K562 (cell line): ENCODE measurements around the gene PRKCB. TPM values are rescaled to one million over a fixed set of nuclear protein-coding genes. Genes with fewer than 3 reads are reported as not detected.

Source experiments
- ATAC-seq: fragments of 200-7000 bp; cut with Tn5 transposase; 3 replicates; pipeline ENCODE4 v1.9.1; 2020; ENCODE audit warnings: moderate library complexity
- BruUV-seq: library from RNA; stranded (reverse); fragments of 400-500 nt; replicated peaks from 2 replicates; lab custom pipeline; 2021; lab: Mats Ljungman, UMichigan
- CTCF ChIA-PET: fragments of 300-600 bp; formaldehyde crosslinking; extraction: SDS; loops from one replicate; lab custom pipeline; 2021; ENCODE audit warnings: low intra/inter-chr PET ratio; lab: Yijun Ruan, JAX
- POLR2A ChIA-PET: fragments of 300-600, 350-650 bp; sonication (Branson Sonifier 250); formaldehyde crosslinking; extraction: SDS; loops from one replicate; lab custom pipeline; 2021; ENCODE audit warnings: antibody characterized with exemption, inconsistent platforms; lab: Yijun Ruan, JAX
- DNase-seq, 4 experiments: peaks; one replicate each; pipeline versions ENCODE4 v3.0.0 to v3.0.0-alpha.2; 2011 to 2018; ENCODE audit warnings: low spot score in 3 of 4, mixed read lengths in 3 of 4; ENCODE audit errors: extremely low read depth in 1 of 4
- FAIRE-seq: peaks from 2 replicates; lab custom pipeline; 2011; peaks lifted over from hg19 to GRCh38; lab: Jason Lieb, UNC
- H2AFZ ChIP-seq: 2 replicates; pipeline ENCODE4 v1.6.0; 2011; ENCODE audit warnings: low read depth, low read length, control low read depth, inconsistent platforms
- H3K27ac ChIP-seq: fragments of 200-600 bp; 3 replicates; pipeline ENCODE4 v1.8.0; 2011; ENCODE audit warnings: low read depth, mild to moderate bottlenecking, control low read depth, inconsistent platforms, low read length, moderate library complexity, mixed read lengths; ENCODE audit errors: extremely low read depth
- H3K27me3 ChIP-seq, 2 experiments: fragments of 300-600 bp in 1 of 2; 2 replicates in 1 of 2; 3 replicates in 1 of 2; pipeline versions ENCODE4 v1.6.0 to v1.8.0; 2011; ENCODE audit warnings: inconsistent platforms in 2 of 2, low read length in 2 of 2, mild to moderate bottlenecking in 1 of 2, mixed read lengths in 1 of 2, moderate library complexity in 1 of 2; ENCODE audit not compliant: control insufficient read depth in 2 of 2, insufficient read depth in 2 of 2
- H3K36me3 ChIP-seq: fragments of 300-600 bp; 3 replicates; pipeline ENCODE4 v1.8.0; 2011; ENCODE audit warnings: mild to moderate bottlenecking, low read length, inconsistent platforms; ENCODE audit not compliant: control insufficient read depth, insufficient read depth
- H3K4me1 ChIP-seq, 2 experiments: fragments of 200-600 bp in 1 of 2; replicated peaks in 1 of 2; 2 replicates in 1 of 2; 3 replicates in 1 of 2; pipeline versions ENCODE4 v1.5.1 to v1.8.0; 2011; ENCODE audit warnings: inconsistent platforms in 2 of 2, low read length in 2 of 2, mild to moderate bottlenecking in 1 of 2, mixed read lengths in 1 of 2, moderate library complexity in 1 of 2; ENCODE audit not compliant: control insufficient read depth in 2 of 2, insufficient read depth in 2 of 2
- H3K4me2 ChIP-seq: 2 replicates; pipeline ENCODE4 v1.6.1; 2011; ENCODE audit warnings: low read length, control low read depth, inconsistent platforms, mixed read lengths; ENCODE audit not compliant: insufficient read depth
- H3K4me3 ChIP-seq: fragments of 200-600 bp; sonication (generic), shearing (Covaris generic); 2 replicates; pipeline ENCODE4 v1.5.1; 2016; ENCODE audit warnings: control low read depth, inconsistent platforms
- H3K79me2 ChIP-seq: fragments of 200-600 bp; 3 replicates; pipeline ENCODE4 v1.8.0; 2011; ENCODE audit warnings: low read length, inconsistent platforms; ENCODE audit not compliant: control insufficient read depth, insufficient read depth
- H3K9ac ChIP-seq, 2 experiments: 2 replicates each; pipeline versions ENCODE4 v1.6.0 to v1.6.1; 2011; ENCODE audit warnings: low read depth in 2 of 2, low read length in 2 of 2, control low read depth in 1 of 2, inconsistent platforms in 1 of 2, mild to moderate bottlenecking in 1 of 2, mixed read lengths in 1 of 2; ENCODE audit not compliant: insufficient read depth in 1 of 2
- H3K9me1 ChIP-seq: one replicate; pipeline ENCODE4 v1.6.0; 2011; ENCODE audit warnings: inconsistent platforms, mild to moderate bottlenecking, low read length, moderate library complexity; ENCODE audit not compliant: control insufficient read depth, insufficient read depth
- H3K9me3 ChIP-seq: replicated peaks from 2 replicates; pipeline ENCODE4 v1.5.1; 2011; ENCODE audit warnings: low read depth, low read length, inconsistent platforms; ENCODE audit not compliant: control insufficient read depth, insufficient read depth
- H4K20me1 ChIP-seq: replicated peaks from 2 replicates; pipeline ENCODE4 v1.6.1; 2011; ENCODE audit warnings: low read length, inconsistent platforms, mixed read lengths; ENCODE audit not compliant: control insufficient read depth, insufficient read depth
- BACH1 ChIP-seq: fragments of 200-800 bp; sonication (Bioruptor generic); IDR thresholded peaks from 2 replicates; pipeline ENCODE4 v1.6.1; 2016; ENCODE audit warnings: missing genetic modification characterization, missing compliant biosample characterization
- JUN ChIP-seq, 2 experiments: sonication (generic) in 1 of 2; formaldehyde crosslinking in 1 of 2; IDR thresholded peaks; 2 replicates each; pipeline versions ENCODE4 v1.6.1 to v1.8.0; 2012 to 2022; ENCODE audit warnings: borderline replicate concordance in 2 of 2, mild to moderate bottlenecking in 2 of 2, improper control_type of control experiment in 1 of 2, low read depth in 1 of 2, low read length in 1 of 2, missing genetic modification reagents in 1 of 2
- L3MBTL2 ChIP-seq: fragments of 450-650 bp; IDR thresholded peaks from 2 replicates; pipeline ENCODE4 v1.6.1; 2016; ENCODE audit warnings: mild to moderate bottlenecking, moderate library complexity
- NEUROD1 ChIP-seq: fragments of 150-350 bp; IDR thresholded peaks from 2 replicates; pipeline ENCODE4 v1.6.1; 2014; ENCODE audit warnings: borderline replicate concordance, low read length, low read depth; ENCODE audit not compliant: partially characterized antibody
- NR2C2 ChIP-seq, 2 experiments: fragments of 200-800 bp in 1 of 2; sonication (Bioruptor generic) in 1 of 2; sonication (generic) in 1 of 2; formaldehyde crosslinking in 1 of 2; IDR thresholded peaks; 2 replicates each; pipeline versions ENCODE4 v1.6.1 to v1.8.0; 2016 to 2022; ENCODE audit warnings: mild to moderate bottlenecking in 1 of 2, missing compliant biosample characterization in 1 of 2, missing genetic modification characterization in 1 of 2, missing genetic modification reagents in 1 of 2
- RAD51 ChIP-seq: fragments of 450-650 bp; IDR thresholded peaks from 2 replicates; pipeline ENCODE4 v1.7.1; 2016; ENCODE audit warnings: low read depth, mild to moderate bottlenecking, borderline replicate concordance
- SIN3A ChIP-seq, 2 experiments: fragments of 150-350 bp in 1 of 2; IDR thresholded peaks; 2 replicates each; pipeline ENCODE4 v1.6.1; 2011 to 2016; ENCODE audit warnings: borderline replicate concordance in 2 of 2, low read depth in 2 of 2, low read length in 2 of 2, mild to moderate bottlenecking in 2 of 2, moderate library complexity in 2 of 2; ENCODE audit not compliant: control insufficient read depth in 1 of 2
- TOE1 ChIP-seq, 2 experiments: fragments of 450-650 bp in 1 of 2; sonication (generic) in 1 of 2; formaldehyde crosslinking in 1 of 2; IDR thresholded peaks; 2 replicates each; pipeline versions ENCODE4 v1.7.1 to v1.8.0; 2016 to 2022; ENCODE audit warnings: borderline replicate concordance in 2 of 2, mild to moderate bottlenecking in 2 of 2, antibody characterized with exemption in 1 of 2, inconsistent platforms in 1 of 2, low read depth in 1 of 2, missing genetic modification reagents in 1 of 2, moderate library complexity in 1 of 2
- ZNF143 ChIP-seq: sonication (generic); formaldehyde crosslinking; IDR thresholded peaks from 2 replicates; pipeline ENCODE4 v1.9.0; 2022; ENCODE audit warnings: mild to moderate bottlenecking, missing genetic modification reagents
- ZNF354B ChIP-seq: fragments of 250-450 bp; sonication (Bioruptor Pico); IDR thresholded peaks from 2 replicates; pipeline ENCODE4 v1.4.0; 2020
- ZNF384 ChIP-seq: IDR thresholded peaks from 2 replicates; pipeline ENCODE4 v1.6.1; 2012; ENCODE audit warnings: low read depth, low read length, improper control_type of control experiment
- WGBS: fragments of 100-300 bp; shearing (Covaris generic); methylation state at CpG from one replicate; pipeline ENCODE4 v1.1.6; 2016; ENCODE audit warnings: low coverage, mixed read lengths; ENCODE audit not compliant: insufficient coverage; ENCODE audit errors: missing lambda C conversion rate; 5-methylcytosine and 5-hydroxymethylcytosine counted together
- in situ Hi-C: fragments of 300-500 bp; cut with MboI; formaldehyde crosslinking; loops from 4 replicates; pipeline ENCODE4 v1.15.0; 2018; ENCODE audit warnings: inconsistent platforms, mixed read lengths
- intact Hi-C: fragments of 100-400 bp; cut with micrococcal nuclease; formaldehyde crosslinking; loops from 2 replicates; pipeline ENCODE4 v1.14.2; 2022
- polyA plus RNA-seq, 8 experiments: library from polyadenylated mRNA; depleted of rRNA in 4 of 8; stranded (reverse) in 5 of 8; unstranded in 3 of 8; fragments of >200 nt; fragmentation: Nextera tagmentation in 2 of 8; fragmentation: Illumina TruSeq in 1 of 8; extraction: Ambion mirVana in 2 of 8; extraction: Trizol in 1 of 8; gene quantifications; 2 replicates each; pipeline versions ENCODE4 v1.2.1 to v1.2.3, GENCODE V29; 2011 to 2014; ENCODE audit warnings: inconsistent platforms in 1 of 8, missing spikeins in 1 of 8
- total RNA-seq, 7 experiments: library from RNA; depleted of rRNA in 6 of 7; stranded (reverse); fragments of >200 nt in 6 of 7; fragmentation: Illumina TruSeq in 2 of 7; extraction: Trizol in 2 of 7; gene quantifications; 2 replicates each; pipeline versions ENCODE4 v1.2.1 to v1.2.3, GENCODE V29; 2011 to 2021; ENCODE audit warnings: low replicate concordance in 1 of 7
- TF ChIP-seq, protein P1 (sequence below): IDR thresholded peaks from 2 replicates; pipeline ENCODE4 v1.6.1; 2012; ENCODE audit warnings: low read depth, low read length, improper control_type of control experiment, borderline replicate concordance
- TF ChIP-seq, protein P2 (sequence below): fragments of 450-650 bp; IDR thresholded peaks from 2 replicates; pipeline ENCODE4 v1.6.1; 2016; ENCODE audit warnings: borderline replicate concordance
- TF ChIP-seq, protein P3 (sequence below): sonication (generic); formaldehyde crosslinking; IDR thresholded peaks from 2 replicates; pipeline ENCODE4 v1.9.0; 2022; ENCODE audit warnings: mild to moderate bottlenecking, missing genetic modification reagents

The PRKCB gene
- total and polyA plus RNA-seq, 9 of the 15 experiments (the other 6 are each of a cell fraction or from before 2014, with no cell fraction given) = 49.9 to 276 (median 148) TPM

DNA sequence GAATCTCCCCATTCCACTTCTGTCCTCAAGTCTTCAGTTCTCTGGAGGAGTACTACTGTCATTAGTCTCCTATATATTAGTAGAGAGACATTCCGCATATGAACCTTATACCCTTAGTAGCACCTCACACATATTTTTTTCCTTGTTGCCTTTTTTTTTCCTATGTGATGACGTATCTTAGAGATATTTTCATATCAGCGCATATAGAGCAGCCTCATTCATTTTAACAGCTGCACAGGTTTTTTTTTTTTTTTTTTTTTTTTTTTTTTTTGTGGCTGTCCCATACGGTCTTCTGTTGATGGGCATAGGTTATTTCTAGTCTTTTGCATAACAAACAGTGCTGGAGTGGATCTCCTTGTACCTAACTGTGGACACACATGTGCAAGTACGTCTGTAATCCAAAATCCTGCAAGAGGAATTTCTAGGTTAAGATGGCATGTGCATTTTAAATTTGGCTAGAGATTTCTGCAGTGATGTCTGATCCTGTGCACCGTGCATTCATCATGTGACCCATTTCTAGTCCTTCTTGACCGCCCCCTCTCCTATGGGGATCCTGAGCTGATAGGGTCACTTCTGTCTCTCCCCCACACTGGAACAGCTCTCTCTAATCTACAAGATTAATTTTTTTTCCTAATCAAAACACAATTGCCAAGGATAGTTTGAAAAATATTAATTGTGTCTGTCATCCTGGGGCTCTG, 64.8 kb downstream of the PRKCB start:
- no peak overlapping the region for H2AFZ ChIP-seq
- H3K27ac ChIP-seq = peak overlapping the region; percentile 98
- peak; percentile 39 to 62 (median 42) for DNase-seq
- ATAC-seq = peak; percentile 47
- no peaks in the 10 kb centered on the region for H3K9me3 ChIP-seq
- H4K20me1 ChIP-seq = no peaks in the 10 kb centered on the region
- 7% methylated on average over 7 of the region's 7 CpGs for WGBS
- H3K4me1 ChIP-seq = peaks cover 15 to 65% of the 10 kb centered on the region in 2 experiments
- peak overlapping the region; percentile 79 to 84; a peak in 3 of 4 replicates for H3K9ac ChIP-seq
- FAIRE-seq = no peak
- no peaks in the 10 kb centered on the region for H3K27me3 ChIP-seq
- peak overlapping the region; percentile 78 for H3K4me2 ChIP-seq
- in situ Hi-C loops (no loop called here), intact Hi-C loops (loop anchor here (5.0 kb wide), 3 partner anchors 63 to 112 kb away; partner anchors contain the start of gene PRKCB)
- H3K79me2 ChIP-seq = peaks cover 91% of the 10 kb centered on the region
- no peaks in the 10 kb centered on the region for H3K9me1 ChIP-seq
- BruUV-seq = no TSS peak
- ChIA-PET POLR2A (interaction anchor here (0.5 to 4.8 kb wide), 8 partner anchors 8 to 242 kb away, joined by 3 to 27 read pairs (median 4); no protein-coding TSS in a partner anchor), CTCF (interaction anchor here (0.6 kb wide), 1 partner anchor 26 kb away, joined by 4 read pairs; no protein-coding TSS in a partner anchor)
- H3K4me3 ChIP-seq = peak overlapping the region; percentile 8; the same call in 1 of the 2 replicates
- peaks cover 54% of the 10 kb centered on the region for H3K36me3 ChIP-seq
- TF ChIP-seq BACH1 (tag) (no peak), NR2C2 (CRISPR knock-in tag; IDR thresholded peaks at IDR 0.05) (no peak), NR2C2 (tag; IDR thresholded peaks at IDR 0.05) (0 out of 2 replicates have a peak, but pooled peaks have one; percentile 23), L3MBTL2 (no peak), SIN3A (IDR thresholded peaks at IDR 0.05; ENCODE audit: borderline replicate concordance in 2 of 2, control insufficient read depth in 1 of 2, low read depth in 2 of 2, low read length in 2 of 2) (0 out of 4 replicates have a peak, but pooled peaks of 1 of the 2 experiments have one; percentile 28), NEUROD1 (no peak), TOE1 (IDR thresholded peaks at IDR 0.05; ENCODE audit: borderline replicate concordance) (peak; percentile 74), TOE1 (CRISPR knock-in tag; IDR thresholded peaks at IDR 0.05; ENCODE audit: borderline replicate concordance, low read depth) (no peak), ZNF143 (CRISPR knock-in tag) (no peak), JUN (IDR thresholded peaks at IDR 0.05; ENCODE audit: borderline replicate concordance, low read depth, low read length) (no peak), JUN (CRISPR knock-in tag; IDR thresholded peaks at IDR 0.05; ENCODE audit: borderline replicate concordance) (0 out of 2 replicates have a peak, but pooled peaks have one; percentile 16), RAD51 (peak; percentile 75), ZNF354B (CRISPR knock-in tag) (no peak), ZNF384 (peak; percentile 92)
- TF ChIP-seq, protein P1, sequence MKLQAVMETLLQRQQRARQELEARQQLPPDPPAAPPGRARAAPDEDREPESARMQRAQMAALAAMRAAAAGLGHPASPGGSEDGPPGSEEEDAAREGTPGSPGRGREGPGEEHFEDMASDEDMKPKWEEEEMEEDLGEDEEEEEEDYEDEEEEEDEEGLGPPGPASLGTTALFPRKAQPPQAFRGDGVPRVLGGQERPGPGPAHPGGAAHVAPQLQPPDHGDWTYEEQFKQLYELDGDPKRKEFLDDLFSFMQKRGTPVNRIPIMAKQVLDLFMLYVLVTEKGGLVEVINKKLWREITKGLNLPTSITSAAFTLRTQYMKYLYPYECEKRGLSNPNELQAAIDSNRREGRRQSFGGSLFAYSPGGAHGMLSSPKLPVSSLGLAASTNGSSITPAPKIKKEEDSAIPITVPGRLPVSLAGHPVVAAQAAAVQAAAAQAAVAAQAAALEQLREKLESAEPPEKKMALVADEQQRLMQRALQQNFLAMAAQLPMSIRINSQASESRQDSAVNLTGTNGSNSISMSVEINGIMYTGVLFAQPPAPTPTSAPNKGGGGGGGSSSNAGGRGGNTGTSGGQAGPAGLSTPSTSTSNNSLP = peak; percentile 24; the same call in 1 of the 2 replicates
- TF ChIP-seq, protein P2, sequence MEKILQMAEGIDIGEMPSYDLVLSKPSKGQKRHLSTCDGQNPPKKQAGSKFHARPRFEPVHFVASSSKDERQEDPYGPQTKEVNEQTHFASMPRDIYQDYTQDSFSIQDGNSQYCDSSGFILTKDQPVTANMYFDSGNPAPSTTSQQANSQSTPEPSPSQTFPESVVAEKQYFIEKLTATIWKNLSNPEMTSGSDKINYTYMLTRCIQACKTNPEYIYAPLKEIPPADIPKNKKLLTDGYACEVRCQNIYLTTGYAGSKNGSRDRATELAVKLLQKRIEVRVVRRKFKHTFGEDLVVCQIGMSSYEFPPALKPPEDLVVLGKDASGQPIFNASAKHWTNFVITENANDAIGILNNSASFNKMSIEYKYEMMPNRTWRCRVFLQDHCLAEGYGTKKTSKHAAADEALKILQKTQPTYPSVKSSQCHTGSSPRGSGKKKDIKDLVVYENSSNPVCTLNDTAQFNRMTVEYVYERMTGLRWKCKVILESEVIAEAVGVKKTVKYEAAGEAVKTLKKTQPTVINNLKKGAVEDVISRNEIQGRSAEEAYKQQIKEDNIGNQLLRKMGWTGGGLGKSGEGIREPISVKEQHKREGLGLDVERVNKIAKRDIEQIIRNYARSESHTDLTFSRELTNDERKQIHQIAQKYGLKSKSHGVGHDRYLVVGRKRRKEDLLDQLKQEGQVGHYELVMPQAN = 0 out of 2 replicates have a peak, but pooled peaks have one; percentile 17
- TF ChIP-seq, protein P3, sequence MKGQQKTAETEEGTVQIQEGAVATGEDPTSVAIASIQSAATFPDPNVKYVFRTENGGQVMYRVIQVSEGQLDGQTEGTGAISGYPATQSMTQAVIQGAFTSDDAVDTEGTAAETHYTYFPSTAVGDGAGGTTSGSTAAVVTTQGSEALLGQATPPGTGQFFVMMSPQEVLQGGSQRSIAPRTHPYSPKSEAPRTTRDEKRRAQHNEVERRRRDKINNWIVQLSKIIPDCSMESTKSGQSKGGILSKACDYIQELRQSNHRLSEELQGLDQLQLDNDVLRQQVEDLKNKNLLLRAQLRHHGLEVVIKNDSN (CRISPR knock-in tag) = peak; percentile 81
